ENCODE measurements around the gene GHRL.

The GHRL gene

GRCh38 chr3:10244009-10244408 lies 48.7 kb downstream of the GHRL start:
- Histone ChIP-seq H3K27me3 (ENCODE audit: control insufficient read depth, insufficient read depth, low read length) (no peaks in the 10 kb centered on the region; the same call in 1 of the 2 replicates), H3K36me3 (ENCODE audit: control insufficient read depth, insufficient read depth, low read length) (no peaks in the 10 kb centered on the region), H3K4me1 (ENCODE audit: control insufficient read depth, insufficient read depth, low read length) (no peaks in the 10 kb centered on the region; the same call in 1 of the 2 replicates), H3K9me3 (ENCODE audit: control insufficient read depth, insufficient read depth, low read length) (peaks cover 10% of the 10 kb centered on the region), H3K9ac (ENCODE audit: low read depth, low read length) (no peak overlapping the region), H3K4me3 (ENCODE audit: low read depth, low read length) (no peak overlapping the region), H3K27ac (ENCODE audit: low read depth, low read length) (no peak overlapping the region)

DNA sequence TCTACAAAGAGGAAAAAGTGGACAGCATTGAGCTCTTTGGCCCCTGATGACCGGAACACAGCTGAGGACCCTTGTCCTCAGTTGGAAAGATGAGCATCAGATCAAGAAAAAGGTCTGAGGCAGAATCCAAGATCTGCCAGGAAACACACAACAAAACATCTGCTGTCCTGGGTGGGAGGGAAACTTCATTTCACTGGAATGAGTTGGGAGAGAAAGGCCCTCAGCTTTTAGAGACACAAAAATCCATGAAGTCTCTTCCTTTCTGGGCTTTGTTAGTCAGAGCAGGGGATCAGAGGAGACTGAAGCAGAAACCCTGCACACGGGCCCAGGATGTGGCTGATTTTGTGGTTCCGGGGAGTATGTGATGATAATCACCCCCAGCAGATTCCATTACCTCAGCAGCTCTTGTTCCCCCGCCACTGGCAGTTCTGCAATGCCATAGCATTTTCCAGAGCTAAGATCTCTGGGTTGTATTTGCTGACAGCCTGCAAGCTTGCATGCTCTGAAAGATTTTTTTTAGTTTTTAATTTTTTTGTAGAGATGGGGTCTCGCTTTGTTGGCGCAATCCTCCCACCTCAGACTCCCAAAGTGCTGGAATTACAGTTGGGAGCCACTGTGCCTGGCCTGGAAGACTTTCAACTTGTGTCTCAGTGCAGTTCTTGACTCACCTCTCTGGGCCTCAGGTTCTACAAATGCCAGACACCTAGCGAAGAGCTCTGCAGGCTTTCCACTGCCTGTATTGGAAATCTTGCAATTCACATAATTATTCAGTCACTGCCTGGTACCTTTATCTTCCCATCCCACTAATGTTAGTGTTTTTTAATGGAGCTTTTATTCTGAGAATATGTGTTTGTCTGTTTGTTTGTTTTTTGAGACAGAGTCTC lies 50.3 kb downstream of the GHRL start:
- H3K27ac ChIP-seq (ENCODE audit: low read depth, low read length), result no peak overlapping the region
- no peak overlapping the region for H3K9ac ChIP-seq (ENCODE audit: low read depth, low read length)
- H3K4me3 ChIP-seq (ENCODE audit: low read depth, low read length), result no peak overlapping the region
- peaks cover 10% of the 10 kb centered on the region for H3K9me3 ChIP-seq (ENCODE audit: control insufficient read depth, insufficient read depth, low read length)
- no peaks in the 10 kb centered on the region for H3K36me3 ChIP-seq (ENCODE audit: control insufficient read depth, insufficient read depth, low read length)
- no peaks in the 10 kb centered on the region; the same call in 1 of the 2 replicates for H3K27me3 ChIP-seq (ENCODE audit: control insufficient read depth, insufficient read depth, low read length)
- H3K4me1 ChIP-seq (ENCODE audit: control insufficient read depth, insufficient read depth, low read length), result no peaks in the 10 kb centered on the region

- no peaks in the 10 kb centered on the region for H3K27me3 ChIP-seq (ENCODE audit: control insufficient read depth, insufficient read depth, low read length)
- no peak overlapping the region for H3K9ac ChIP-seq (ENCODE audit: low read depth, low read length)
- no peak overlapping the region for H3K4me3 ChIP-seq (ENCODE audit: low read depth, low read length)
- no peak overlapping the region for H3K27ac ChIP-seq (ENCODE audit: low read depth, low read length)
- H3K9me3 ChIP-seq (ENCODE audit: control insufficient read depth, insufficient read depth, low read length), result peaks cover 10% of the 10 kb centered on the region
- H3K36me3 ChIP-seq (ENCODE audit: control insufficient read depth, insufficient read depth, low read length), result no peaks in the 10 kb centered on the region
- no peaks in the 10 kb centered on the region for H3K4me1 ChIP-seq (ENCODE audit: control insufficient read depth, insufficient read depth, low read length)
These were observed 51.9 kb downstream of the GHRL start for GRCh38 chr3:10240799-10241198.

- Histone ChIP-seq H3K9ac (ENCODE audit: low read depth, low read length) (no peak overlapping the region), H3K27me3 (ENCODE audit: control insufficient read depth, insufficient read depth, low read length) (no peaks in the 10 kb centered on the region), H3K4me1 (ENCODE audit: control insufficient read depth, insufficient read depth, low read length) (no peaks in the 10 kb centered on the region), H3K27ac (ENCODE audit: low read depth, low read length) (no peak overlapping the region), H3K9me3 (ENCODE audit: control insufficient read depth, insufficient read depth, low read length) (no peaks in the 10 kb centered on the region), H3K4me3 (ENCODE audit: low read depth, low read length) (no peak overlapping the region), H3K36me3 (ENCODE audit: control insufficient read depth, insufficient read depth, low read length) (no peaks in the 10 kb centered on the region)
These were observed 54.2 kb downstream of the GHRL start for GRCh38 chr3:10238345-10239183.
